ENCODE data around the gene MCM3AP.

Gene MCM3AP

GRCh38 chr21:46215436-46216131, 69.8 kb downstream of the MCM3AP start:
- DNase-seq: no peak

- no peak for DNase-seq
These were observed 70.7 kb downstream of the MCM3AP start for GRCh38 chr21:46214478-46215340.

GRCh38 chr21:46213620-46214286, 71.7 kb downstream of the MCM3AP start:
- no peak for DNase-seq

GRCh38 chr21:46212721-46213484, 72.5 kb downstream of the MCM3AP start:
- no peak for DNase-seq

- DNase-seq: no peak
These were observed 73.4 kb downstream of the MCM3AP start for GRCh38 chr21:46211786-46212720.

- DNase-seq: no peak
These were observed 74.0 kb downstream of the MCM3AP start for GRCh38 chr21:46211376-46211775.

GRCh38 chr21:46210378-46211136, 74.9 kb downstream of the MCM3AP start:
- DNase-seq: no peak

GRCh38 chr21:46208761-46209721, 76.4 kb downstream of the MCM3AP start:
- no peak for DNase-seq

- no peak for DNase-seq
These were observed 77.4 kb downstream of the MCM3AP start for GRCh38 chr21:46207920-46208591.

- no peak for DNase-seq
These were observed 78.1 kb downstream of the MCM3AP start for GRCh38 chr21:46207006-46207919.

GRCh38 chr21:46206163-46207005, 79.0 kb downstream of the MCM3AP start:
- DNase-seq: no peak

- DNase-seq: no peak
These were observed 79.6 kb downstream of the MCM3AP start for GRCh38 chr21:46205766-46206162.

GRCh38 chr21:46205166-46205565, 80.2 kb downstream of the MCM3AP start:
- DNase-seq: no peak

- no peak for DNase-seq
These were observed 82.2 kb downstream of the MCM3AP start for GRCh38 chr21:46203203-46203600.

- no peak for DNase-seq
These were observed 82.7 kb downstream of the MCM3AP start for GRCh38 chr21:46202592-46203202.
